NB4 (cell line): ENCODE measurements around the gene NFATC1.

Source experiments
- DNase-seq: peaks from one replicate; pipeline ENCODE4 v3.0.0; 2010; ENCODE audit warnings: low read depth
- H3K4me3 ChIP-seq: one replicate; pipeline ENCODE4 v1.5.1; 2011; ENCODE audit warnings: mild to moderate bottlenecking, low read depth, low read length, moderate library complexity
- MAX ChIP-seq: IDR thresholded peaks from 2 replicates; pipeline ENCODE4 v1.6.1; 2011; ENCODE audit warnings: low read depth, low read length
- MYC ChIP-seq: IDR thresholded peaks from 2 replicates; pipeline ENCODE4 v1.6.1; 2011; ENCODE audit warnings: low read depth, low read length
- POLR2A ChIP-seq: IDR thresholded peaks from 2 replicates; pipeline ENCODE4 v1.6.1; 2011; ENCODE audit warnings: mild to moderate bottlenecking; ENCODE audit not compliant: insufficient read length; ENCODE audit errors: extremely low read depth
- TF ChIP-seq, protein P1 (sequence below): IDR thresholded peaks from one replicate; pipeline ENCODE4 v1.5.1; 2012; ENCODE audit warnings: low read depth, low read length

Gene NFATC1

DNA sequence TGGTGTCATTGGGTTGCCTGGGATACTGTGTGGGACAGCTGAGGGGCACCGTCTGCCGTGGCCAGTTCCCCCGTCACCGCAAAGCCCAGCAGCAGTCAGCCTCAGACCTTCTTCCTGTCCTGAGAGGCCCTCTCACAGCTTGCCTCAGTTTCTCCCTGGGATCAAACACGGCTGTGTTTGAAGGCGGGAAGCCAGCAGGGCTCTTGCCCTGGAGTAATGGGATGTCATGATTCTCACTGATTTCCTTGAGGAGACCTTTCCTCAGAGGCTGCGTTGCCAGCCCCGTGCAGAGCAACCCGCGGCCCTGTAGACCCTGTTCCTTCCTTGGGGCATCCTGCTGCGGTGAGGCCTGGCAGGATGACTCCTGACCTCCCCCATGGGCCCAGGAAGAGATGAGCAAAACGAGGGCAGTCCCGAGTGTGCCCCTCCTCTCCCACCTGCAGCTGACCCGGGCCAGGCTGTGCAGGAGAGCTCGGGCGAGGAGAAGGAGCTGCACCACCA, 13.9 kb upstream of the NFATC1 start:
- TF ChIP-seq, protein P1, sequence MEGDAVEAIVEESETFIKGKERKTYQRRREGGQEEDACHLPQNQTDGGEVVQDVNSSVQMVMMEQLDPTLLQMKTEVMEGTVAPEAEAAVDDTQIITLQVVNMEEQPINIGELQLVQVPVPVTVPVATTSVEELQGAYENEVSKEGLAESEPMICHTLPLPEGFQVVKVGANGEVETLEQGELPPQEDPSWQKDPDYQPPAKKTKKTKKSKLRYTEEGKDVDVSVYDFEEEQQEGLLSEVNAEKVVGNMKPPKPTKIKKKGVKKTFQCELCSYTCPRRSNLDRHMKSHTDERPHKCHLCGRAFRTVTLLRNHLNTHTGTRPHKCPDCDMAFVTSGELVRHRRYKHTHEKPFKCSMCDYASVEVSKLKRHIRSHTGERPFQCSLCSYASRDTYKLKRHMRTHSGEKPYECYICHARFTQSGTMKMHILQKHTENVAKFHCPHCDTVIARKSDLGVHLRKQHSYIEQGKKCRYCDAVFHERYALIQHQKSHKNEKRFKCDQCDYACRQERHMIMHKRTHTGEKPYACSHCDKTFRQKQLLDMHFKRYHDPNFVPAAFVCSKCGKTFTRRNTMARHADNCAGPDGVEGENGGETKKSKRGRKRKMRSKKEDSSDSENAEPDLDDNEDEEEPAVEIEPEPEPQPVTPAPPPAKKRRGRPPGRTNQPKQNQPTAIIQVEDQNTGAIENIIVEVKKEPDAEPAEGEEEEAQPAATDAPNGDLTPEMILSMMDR = no peak
- TF ChIP-seq MYC (no peak), MAX (no peak), POLR2A (no peak)
- DNase-seq = no peak
- no peak overlapping the region for H3K4me3 ChIP-seq

DNA sequence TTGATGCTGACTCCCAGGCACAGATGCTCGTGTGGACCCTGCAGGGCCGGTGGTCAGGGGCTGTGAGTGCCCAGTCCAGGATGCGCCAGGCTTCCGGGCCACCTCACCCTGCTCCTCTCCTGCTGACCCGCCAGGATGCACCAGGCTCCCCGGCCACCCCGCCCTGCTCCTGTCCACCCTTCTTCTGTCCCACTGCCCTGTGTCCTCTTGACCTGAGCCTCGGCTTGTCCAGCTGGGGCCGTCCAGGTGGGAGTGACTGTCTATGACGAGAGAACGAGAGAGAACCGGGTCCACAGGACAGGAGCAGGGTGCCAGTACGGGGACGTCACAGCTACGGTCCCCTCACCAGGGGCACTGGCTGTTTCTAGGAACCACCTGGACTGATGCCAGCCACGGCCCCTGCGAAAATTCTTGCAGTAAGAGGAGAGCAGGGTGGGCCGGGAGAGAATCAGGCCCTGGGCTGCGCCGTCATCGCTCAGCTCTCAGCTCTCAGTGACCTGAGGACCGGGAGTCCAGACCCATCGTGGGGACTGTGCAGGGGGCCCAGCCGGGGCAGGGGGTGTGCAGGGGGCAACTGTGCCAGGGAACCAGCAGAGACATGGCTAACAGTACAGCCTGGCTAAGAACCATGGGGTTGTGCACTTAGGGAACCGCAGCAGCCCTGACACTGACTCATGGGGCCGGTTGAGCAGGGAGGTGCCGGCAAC, 12.9 kb upstream of the NFATC1 start:
- no peak for DNase-seq
- TF ChIP-seq MAX (no peak), MYC (no peak), POLR2A (no peak)
- TF ChIP-seq, protein P1 = no peak

GRCh38 chr18:79383388-79384056, 12.2 kb upstream of the NFATC1 start:
- no peak for DNase-seq
- no peak overlapping the region for H3K4me3 ChIP-seq
- TF ChIP-seq POLR2A (no peak), MYC (no peak)
- TF ChIP-seq, protein P1 = no peak

More for the DNA sequence above, 12.9 kb upstream of the NFATC1 start:
- no peak overlapping the region for H3K4me3 ChIP-seq

GRCh38 chr18:79384151-79384807, 11.5 kb upstream of the NFATC1 start:
- no peak for DNase-seq
- no peak overlapping the region for H3K4me3 ChIP-seq
- TF ChIP-seq, protein P1 = no peak
- TF ChIP-seq MAX = no peak
- TF ChIP-seq MYC = no peak
- TF ChIP-seq POLR2A = no peak

GRCh38 chr18:79384834-79385233, 10.9 kb upstream of the NFATC1 start:
- TF ChIP-seq MAX = no peak
- no peak for DNase-seq
- H3K4me3 ChIP-seq = no peak overlapping the region

- H3K4me3 ChIP-seq = no peak overlapping the region
- TF ChIP-seq MYC = no peak
- TF ChIP-seq, protein P1 = no peak
- no peak for TF ChIP-seq MAX
- no peak for TF ChIP-seq POLR2A
- DNase-seq = no peak
Measured at GRCh38 chr18:79385326-79385707, 10.4 kb upstream of the NFATC1 start.
